Memory B cell (primary cell): Measurements from ENCODE around the gene ERG.

Experiments used
- ATAC-seq: fragments of 150-1000 bp; cut with Tn5 transposase; 2 replicates; pipeline ENCODE4 v1.10.0; 2021; ENCODE audit warnings: low read depth, mild to moderate bottlenecking, moderate library complexity
- DNase-seq, 2 donors: peaks; one replicate each; pipeline ENCODE4 v3.0.0; 2022; ENCODE audit warnings: low spot score in 2 of 2
- H3K27ac Mint-ChIP-seq: one replicate; pipeline ENCODE4 v1.8.0; 2022; ENCODE audit warnings: mild to moderate bottlenecking, moderate library complexity, mixed read lengths
- H3K27me3 Mint-ChIP-seq: one replicate; pipeline ENCODE4 v1.8.0; 2022; ENCODE audit warnings: mixed read lengths
- H3K36me3 Mint-ChIP-seq: one replicate; pipeline ENCODE4 v1.8.0; 2022; ENCODE audit warnings: mild to moderate bottlenecking, mixed read lengths
- H3K4me1 Mint-ChIP-seq: one replicate; pipeline ENCODE4 v1.8.0; 2022; ENCODE audit warnings: mixed read lengths
- H3K4me3 Mint-ChIP-seq: one replicate; pipeline ENCODE4 v1.8.0; 2022; ENCODE audit warnings: mild to moderate bottlenecking, moderate library complexity, mixed read lengths
- H3K9me3 Mint-ChIP-seq: one replicate; pipeline ENCODE4 v1.8.0; 2022; ENCODE audit warnings: mixed read lengths

The ERG gene

GRCh38 chr21:38422082-38422481, 76.2 kb downstream of the ERG start:
- Mint-ChIP-seq H3K4me3 (no peak overlapping the region), H3K36me3 (no peaks in the 10 kb centered on the region), H3K27ac (no peak overlapping the region), H3K27me3 (peaks cover 2% of the 10 kb centered on the region), H3K9me3 (no peaks in the 10 kb centered on the region), H3K4me1 (no peaks in the 10 kb centered on the region)
- DNase-seq (no peak), ATAC-seq (no peak)

GRCh38 chr21:38420140-38420539, 78.1 kb downstream of the ERG start:
- H3K27ac Mint-ChIP-seq: no peak overlapping the region
- ATAC-seq (no peak), DNase-seq (no peak)
- no peaks in the 10 kb centered on the region for H3K36me3 Mint-ChIP-seq
- H3K27me3 Mint-ChIP-seq: peaks cover 2% of the 10 kb centered on the region
- no peak overlapping the region for H3K4me3 Mint-ChIP-seq
- no peaks in the 10 kb centered on the region for H3K4me1 Mint-ChIP-seq
- no peaks in the 10 kb centered on the region for H3K9me3 Mint-ChIP-seq

DNA sequence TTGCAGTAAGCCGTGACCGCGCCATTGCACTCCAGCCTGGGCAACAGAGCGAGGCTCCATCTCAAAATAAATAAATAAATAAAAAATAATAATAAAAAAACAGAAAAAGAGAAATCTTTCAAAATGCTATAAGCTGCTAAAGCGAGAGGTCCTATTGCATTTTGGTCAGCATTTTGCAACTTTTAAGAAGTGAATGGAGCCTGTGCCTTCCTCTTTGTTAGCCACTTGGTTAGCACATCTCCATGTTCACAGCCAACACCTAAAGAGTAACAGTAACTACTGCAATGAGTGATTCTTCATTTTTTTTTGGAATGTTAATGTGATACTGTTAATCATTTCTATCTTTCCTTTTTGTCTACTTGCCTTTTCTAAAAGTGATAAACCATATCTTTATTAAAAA, 80.6 kb downstream of the ERG start:
- no peak for DNase-seq
- Mint-ChIP-seq H3K36me3 (no peaks in the 10 kb centered on the region), H3K4me3 (no peak overlapping the region), H3K27ac (no peak overlapping the region), H3K4me1 (no peaks in the 10 kb centered on the region), H3K27me3 (peaks cover 3% of the 10 kb centered on the region), H3K9me3 (peaks cover 3% of the 10 kb centered on the region)
- ATAC-seq: no peak

GRCh38 chr21:38416791-38417190, 81.5 kb downstream of the ERG start:
- no peaks in the 10 kb centered on the region for H3K4me1 Mint-ChIP-seq
- H3K36me3 Mint-ChIP-seq: no peaks in the 10 kb centered on the region
- DNase-seq (no peak), ATAC-seq (no peak)
- H3K27ac Mint-ChIP-seq: no peak overlapping the region
- peaks cover 10% of the 10 kb centered on the region for H3K9me3 Mint-ChIP-seq
- no peak overlapping the region for H3K4me3 Mint-ChIP-seq
- H3K27me3 Mint-ChIP-seq: peaks cover 3% of the 10 kb centered on the region

- no peaks in the 10 kb centered on the region for H3K36me3 Mint-ChIP-seq
- ATAC-seq (no peak), DNase-seq (no peak)
- H3K4me1 Mint-ChIP-seq: no peaks in the 10 kb centered on the region
- H3K4me3 Mint-ChIP-seq: no peak overlapping the region
- no peak overlapping the region for H3K27ac Mint-ChIP-seq
- peaks cover 1% of the 10 kb centered on the region for H3K27me3 Mint-ChIP-seq
- peaks cover 12% of the 10 kb centered on the region for H3K9me3 Mint-ChIP-seq
Observed at GRCh38 chr21:38413958-38414548, 84.2 kb downstream of the ERG start.

- H3K27me3 Mint-ChIP-seq: peaks cover 1% of the 10 kb centered on the region
- no peaks in the 10 kb centered on the region for H3K36me3 Mint-ChIP-seq
- no peak overlapping the region for H3K27ac Mint-ChIP-seq
- H3K4me3 Mint-ChIP-seq: no peak overlapping the region
- peaks cover 12% of the 10 kb centered on the region for H3K9me3 Mint-ChIP-seq
- no peaks in the 10 kb centered on the region for H3K4me1 Mint-ChIP-seq
- ATAC-seq (no peak), DNase-seq (no peak)
Observed at GRCh38 chr21:38410466-38410865, 87.8 kb downstream of the ERG start.

DNA sequence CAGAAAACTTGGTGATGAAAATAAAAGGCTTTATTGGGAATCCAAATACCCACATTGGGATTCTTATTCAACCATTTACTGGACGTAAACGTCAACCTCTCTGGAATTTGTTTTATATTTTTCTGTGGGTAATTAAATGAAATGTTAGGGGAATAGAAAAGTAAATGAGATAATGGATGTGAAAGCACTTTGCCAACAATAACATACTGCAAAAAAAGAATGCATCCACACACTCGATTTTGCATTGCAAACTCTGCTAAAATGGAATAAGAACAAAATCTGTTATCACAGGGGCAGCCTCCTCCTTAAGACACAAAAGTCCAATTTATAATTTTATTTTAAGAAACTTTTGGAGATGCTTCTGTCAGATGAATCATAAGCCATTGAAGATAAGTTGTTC, 88.4 kb downstream of the ERG start:
- ATAC-seq (no peak), DNase-seq (no peak)
- Mint-ChIP-seq H3K27me3 (peaks cover 2% of the 10 kb centered on the region), H3K36me3 (no peaks in the 10 kb centered on the region), H3K27ac (no peak overlapping the region), H3K4me1 (no peaks in the 10 kb centered on the region), H3K4me3 (no peak overlapping the region), H3K9me3 (peaks cover 12% of the 10 kb centered on the region)

DNA sequence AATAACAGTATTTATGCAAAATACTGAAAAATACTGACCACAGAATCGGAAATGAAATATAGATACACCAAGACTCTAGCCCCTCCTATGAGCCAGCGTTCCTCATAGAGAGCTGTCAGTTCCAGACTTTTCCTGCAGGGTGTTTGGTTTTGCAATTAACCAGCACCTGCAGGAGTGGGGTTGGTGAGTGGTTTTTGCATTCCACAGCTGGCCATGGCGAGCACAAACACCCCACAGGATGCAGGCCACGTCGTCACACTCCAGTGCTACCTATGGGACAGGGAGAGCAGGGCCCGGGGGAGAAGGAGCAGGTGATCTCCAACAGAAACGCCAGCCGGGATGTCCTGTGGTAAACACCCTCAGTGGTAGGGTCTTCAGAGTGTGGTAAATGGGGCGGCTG, 94.1 kb downstream of the ERG start:
- H3K9me3 Mint-ChIP-seq: peaks cover 2% of the 10 kb centered on the region
- H3K27ac Mint-ChIP-seq: no peak overlapping the region
- H3K36me3 Mint-ChIP-seq: no peaks in the 10 kb centered on the region
- H3K27me3 Mint-ChIP-seq: peaks cover 4% of the 10 kb centered on the region
- no peak overlapping the region for H3K4me3 Mint-ChIP-seq
- no peak for ATAC-seq
- no peaks in the 10 kb centered on the region for H3K4me1 Mint-ChIP-seq
- DNase-seq: no peak

- Mint-ChIP-seq H3K9me3 (peaks cover 2% of the 10 kb centered on the region), H3K36me3 (no peaks in the 10 kb centered on the region), H3K27ac (no peak overlapping the region), H3K4me1 (no peaks in the 10 kb centered on the region), H3K27me3 (peaks cover 4% of the 10 kb centered on the region), H3K4me3 (no peak overlapping the region)
- ATAC-seq (no peak), DNase-seq (no peak)
Observed at GRCh38 chr21:38402795-38403194, 95.5 kb downstream of the ERG start.

DNA sequence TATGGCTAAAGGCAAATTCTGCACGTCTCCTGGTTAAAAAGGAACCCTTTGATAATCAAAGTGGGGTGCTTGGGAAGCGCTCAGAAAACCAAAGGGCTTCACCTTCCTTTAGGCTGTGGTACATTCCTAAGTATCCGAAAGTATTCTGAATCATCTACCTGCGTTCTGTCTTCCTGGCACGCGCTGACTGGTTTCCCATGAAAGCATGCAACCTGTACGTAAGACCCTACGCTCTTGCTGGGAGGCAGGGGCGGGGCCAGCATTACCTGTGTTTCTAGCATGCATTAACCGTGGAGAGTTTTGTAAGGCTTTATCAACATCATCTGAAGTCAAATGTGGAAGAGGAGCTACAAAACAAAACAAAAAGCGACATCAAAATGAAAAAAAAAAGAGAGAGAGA, 96.0 kb downstream of the ERG start:
- no peak for ATAC-seq
- no peak overlapping the region for H3K27ac Mint-ChIP-seq
- H3K27me3 Mint-ChIP-seq: peaks cover 7% of the 10 kb centered on the region
- H3K36me3 Mint-ChIP-seq: no peaks in the 10 kb centered on the region
- no peaks in the 10 kb centered on the region for H3K4me1 Mint-ChIP-seq
- no peak overlapping the region for H3K4me3 Mint-ChIP-seq
- H3K9me3 Mint-ChIP-seq: peaks cover 2% of the 10 kb centered on the region
- DNase-seq: no peak

DNA sequence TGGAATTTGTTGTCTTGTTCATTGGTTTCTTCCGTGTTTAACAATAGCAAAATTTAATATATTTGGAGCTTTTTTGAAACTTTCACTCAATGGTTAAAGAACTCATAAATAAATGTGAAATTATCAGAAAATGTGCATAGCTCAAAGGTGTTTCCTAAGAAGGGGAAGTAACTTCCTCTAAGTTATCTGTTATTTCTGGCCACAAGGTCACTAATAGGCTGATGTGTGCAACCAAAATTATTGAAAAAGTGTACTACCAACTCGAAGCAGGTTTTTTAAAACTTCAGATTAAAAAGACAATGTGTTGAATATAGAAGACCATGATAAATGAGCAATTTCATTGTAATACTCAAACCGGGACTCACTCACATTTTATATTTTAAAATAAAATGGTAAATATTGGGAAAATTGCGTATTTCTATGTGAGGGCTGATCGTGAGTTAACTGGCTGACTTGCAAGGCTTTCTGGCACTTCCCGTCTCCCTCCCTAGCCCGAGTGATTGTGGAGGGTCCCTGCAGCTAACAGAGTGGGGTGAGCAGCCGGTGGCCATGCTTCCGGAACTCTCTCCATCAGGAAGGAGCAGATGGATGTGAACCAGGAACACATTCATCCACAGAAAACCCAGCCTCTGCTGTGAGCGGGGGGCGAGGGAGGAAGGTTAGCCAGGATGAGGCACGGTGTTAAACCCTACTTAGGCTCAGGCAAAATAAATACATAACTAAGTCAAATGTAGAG, 96.9 kb downstream of the ERG start:
- H3K36me3 Mint-ChIP-seq: no peaks in the 10 kb centered on the region
- H3K27ac Mint-ChIP-seq: no peak overlapping the region
- peaks cover 9% of the 10 kb centered on the region for H3K27me3 Mint-ChIP-seq
- DNase-seq (no peak), ATAC-seq (no peak)
- no peak overlapping the region for H3K4me3 Mint-ChIP-seq
- H3K9me3 Mint-ChIP-seq: peaks cover 2% of the 10 kb centered on the region
- H3K4me1 Mint-ChIP-seq: no peaks in the 10 kb centered on the region

GRCh38 chr21:38400195-38400919, 97.9 kb downstream of the ERG start:
- H3K27me3 Mint-ChIP-seq: peaks cover 9% of the 10 kb centered on the region
- no peak overlapping the region for H3K4me3 Mint-ChIP-seq
- H3K36me3 Mint-ChIP-seq: no peaks in the 10 kb centered on the region
- peaks cover 2% of the 10 kb centered on the region for H3K9me3 Mint-ChIP-seq
- H3K27ac Mint-ChIP-seq: no peak overlapping the region
- DNase-seq (no peak), ATAC-seq (no peak)
- H3K4me1 Mint-ChIP-seq: no peaks in the 10 kb centered on the region

- no peak overlapping the region for H3K27ac Mint-ChIP-seq
- no peak overlapping the region for H3K4me3 Mint-ChIP-seq
- H3K4me1 Mint-ChIP-seq: no peaks in the 10 kb centered on the region
- DNase-seq (no peak), ATAC-seq (no peak)
- peaks cover 8% of the 10 kb centered on the region for H3K27me3 Mint-ChIP-seq
- H3K9me3 Mint-ChIP-seq: peaks cover 2% of the 10 kb centered on the region
- no peaks in the 10 kb centered on the region for H3K36me3 Mint-ChIP-seq
Observed at GRCh38 chr21:38399103-38399502, 99.2 kb downstream of the ERG start.

GRCh38 chr21:38396325-38396724, 102.0 kb downstream of the ERG start:
- Mint-ChIP-seq H3K27ac (no peak overlapping the region), H3K4me1 (no peaks in the 10 kb centered on the region), H3K4me3 (no peak overlapping the region), H3K27me3 (peaks cover 6% of the 10 kb centered on the region), H3K9me3 (no peaks in the 10 kb centered on the region), H3K36me3 (no peaks in the 10 kb centered on the region)
- ATAC-seq: no peak
- DNase-seq: no peak
